NCI-H2196 (cell line): ENCODE data around the gene ZDHHC7.

Source experiments
- DNase-seq: peaks from one replicate; lab custom pipeline; 2025; ENCODE audit not compliant: unreplicated experiment; lab: John Stamatoyannopoulos, UW

ZDHHC7 gene

GRCh38 chr16:84925092-84925772 lies 86.1 kb downstream of the ZDHHC7 start:
- DNase-seq = peak; percentile 10

- no peak for DNase-seq
Measured at GRCh38 chr16:84924331-84925091, 86.8 kb downstream of the ZDHHC7 start.
